Activated CD4-positive, alpha-beta T cell treated with anti-CD3 and anti-CD28 coated beads, Interleukin-2, amount 50 U/mL, for 16 hours (primary cell): ENCODE data around the gene PRMT1.
A peak's percentile ranks its signal among the peaks of the same experiment; 100 is the strongest.
"Not testable (repeated sequence)": the region's sequence is repeated elsewhere in the genome, so short reads cannot be mapped to it uniquely, and the experiment has no call there.

Source experiments
- DNase-seq: peaks from one replicate; pipeline ENCODE4 v3.0.0-alpha.2; 2020

Gene PRMT1

DNA sequence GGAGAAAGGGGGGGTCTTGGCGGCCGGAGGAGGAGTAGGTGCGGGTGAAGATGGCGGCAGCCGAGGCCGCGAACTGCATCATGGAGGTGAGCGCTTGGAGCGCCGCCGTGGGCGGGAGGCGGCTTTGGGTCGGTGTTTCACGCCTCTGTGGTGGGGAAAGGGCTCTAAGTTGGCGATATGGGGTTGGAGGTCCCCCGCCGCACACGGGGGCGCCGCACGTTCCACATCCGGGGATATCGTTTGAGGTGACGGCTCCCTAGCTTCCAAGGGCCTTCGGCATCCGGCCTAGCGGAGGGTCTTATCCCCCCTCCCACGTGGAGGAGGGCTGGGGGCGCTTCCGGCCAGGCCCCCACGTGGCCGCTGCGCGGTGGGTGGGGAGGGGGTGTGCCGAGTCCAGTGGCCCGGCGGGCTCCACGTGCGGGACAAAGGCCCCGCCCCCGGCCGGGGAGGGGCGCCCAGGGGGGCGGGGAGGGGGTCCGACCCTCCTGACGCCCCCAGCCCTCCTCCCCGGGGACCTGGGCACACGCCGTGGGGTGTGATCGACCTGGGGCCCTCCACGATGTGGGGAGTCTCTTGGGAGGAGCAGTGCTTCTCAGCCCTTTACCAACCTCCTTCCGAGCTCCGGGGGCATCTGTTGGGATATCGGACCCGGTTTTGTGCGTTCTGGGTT is at the start of gene PRMT1:
PRMT1 (plus strand) TSS at position 41 of the 670 bp plus-strand sequence; CDS start at position 51, 10 bp downstream.
- peak; percentile 50 for DNase-seq

DNA sequence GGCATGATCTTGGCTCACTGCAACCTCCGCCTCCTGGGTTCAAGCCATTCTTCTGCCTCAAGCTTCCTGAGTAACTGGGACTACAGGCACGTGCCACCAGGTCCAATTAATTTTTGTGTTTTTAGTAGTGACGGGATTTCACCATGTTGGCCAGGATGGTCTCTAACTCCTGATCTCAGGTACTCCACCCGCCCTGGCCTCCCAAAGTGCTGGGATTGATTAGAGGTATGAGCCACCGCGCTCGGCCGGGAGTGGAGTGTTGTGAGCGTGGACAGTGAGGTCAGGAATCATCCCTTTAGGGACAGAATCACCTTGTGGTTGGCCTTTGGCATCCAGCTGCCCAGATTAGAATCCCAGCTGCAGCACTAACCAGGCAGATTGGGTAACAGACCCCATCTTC is 47.4 kb upstream of the PRMT1 start:
- no peak for DNase-seq

GRCh38 chr19:49631014-49631588 is 46.0 kb upstream of the PRMT1 start:
- DNase-seq: no peak

DNA sequence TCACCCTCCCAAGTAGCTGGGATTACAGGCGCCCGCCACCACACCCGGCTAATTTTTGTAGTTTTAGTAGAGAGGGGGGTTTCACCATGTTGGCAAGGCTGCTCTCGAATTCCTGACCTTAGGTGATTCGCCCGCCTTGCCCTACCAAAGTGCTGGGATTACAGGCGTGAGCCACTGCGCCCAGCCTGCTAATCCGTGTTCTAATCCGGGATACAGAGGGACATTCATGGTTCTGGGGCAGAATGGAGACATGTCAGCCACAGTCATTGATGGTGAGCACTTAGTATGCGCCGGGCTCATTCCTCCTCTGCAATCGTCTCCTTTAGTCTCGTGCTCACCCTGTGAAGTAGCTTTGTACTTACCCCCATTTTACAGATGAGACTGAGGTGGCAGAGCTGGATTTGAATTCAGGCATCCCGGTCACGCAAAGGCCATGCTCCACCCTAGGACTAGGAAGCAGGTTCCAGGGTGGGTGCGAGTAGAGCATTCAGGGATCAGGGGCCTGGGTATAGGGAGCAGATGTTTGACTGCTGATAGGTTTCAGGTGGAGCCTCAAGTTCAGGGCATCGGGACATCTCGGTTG is 45.4 kb upstream of the PRMT1 start:
- DNase-seq: no peak

DNA sequence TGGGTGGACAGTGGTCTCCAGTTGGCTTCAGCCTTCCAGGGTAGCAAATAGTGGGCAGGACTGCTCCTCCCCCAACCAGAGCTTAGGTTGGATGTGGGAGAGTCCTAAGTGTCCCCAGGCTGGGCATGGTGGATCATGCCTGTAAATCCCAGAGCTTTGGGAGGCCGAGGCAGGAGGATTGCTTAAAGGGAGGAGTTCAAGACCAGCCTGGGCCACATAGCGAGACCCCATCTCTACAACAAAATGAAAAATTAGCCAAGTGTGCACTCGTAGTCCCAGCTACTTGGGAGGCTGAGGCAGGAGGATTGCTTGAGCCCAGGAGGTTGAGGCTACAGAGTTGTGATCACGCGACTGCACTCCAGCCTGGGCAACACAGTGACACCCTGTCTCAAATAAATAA is 44.5 kb upstream of the PRMT1 start:
- no peak for DNase-seq

- not testable (repeated sequence) for DNase-seq
These were observed 43.8 kb upstream of the PRMT1 start for GRCh38 chr19:49633273-49633672.

DNA sequence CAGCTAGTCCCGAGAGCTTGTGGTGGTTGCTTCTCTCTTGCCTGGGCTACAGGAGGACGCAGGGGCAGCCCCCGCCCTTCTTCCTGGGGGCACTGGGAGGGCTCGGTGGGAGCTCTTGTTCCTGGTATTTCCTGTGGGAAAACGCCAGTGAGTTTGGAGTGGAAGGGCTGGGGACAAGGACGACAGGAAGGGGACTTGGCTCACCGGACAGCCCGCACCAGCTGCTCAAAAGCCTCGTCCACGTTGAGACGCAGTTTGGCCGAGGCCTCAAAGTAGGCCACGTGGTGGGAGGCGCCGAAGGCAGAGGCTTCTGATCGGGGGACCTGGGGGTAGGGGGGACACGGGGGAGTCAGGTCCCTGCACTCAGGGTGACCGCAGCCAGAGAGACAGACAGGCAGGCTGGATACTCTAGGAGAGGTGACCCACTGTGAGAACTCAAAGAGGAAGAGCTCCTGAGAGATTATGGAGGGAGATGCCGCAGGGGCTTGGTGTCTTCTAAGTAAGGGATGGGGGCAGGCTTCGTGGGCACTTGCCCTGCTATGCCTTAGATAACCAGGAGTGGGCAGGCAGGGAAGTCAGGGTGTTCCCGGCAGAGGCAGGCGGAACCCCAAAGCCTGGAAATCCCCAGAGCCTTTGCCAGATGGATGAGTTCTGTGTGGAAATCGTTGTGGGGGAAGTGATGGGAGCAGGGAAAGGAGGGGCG is 41.4 kb upstream of the PRMT1 start:
- no peak for DNase-seq

DNA sequence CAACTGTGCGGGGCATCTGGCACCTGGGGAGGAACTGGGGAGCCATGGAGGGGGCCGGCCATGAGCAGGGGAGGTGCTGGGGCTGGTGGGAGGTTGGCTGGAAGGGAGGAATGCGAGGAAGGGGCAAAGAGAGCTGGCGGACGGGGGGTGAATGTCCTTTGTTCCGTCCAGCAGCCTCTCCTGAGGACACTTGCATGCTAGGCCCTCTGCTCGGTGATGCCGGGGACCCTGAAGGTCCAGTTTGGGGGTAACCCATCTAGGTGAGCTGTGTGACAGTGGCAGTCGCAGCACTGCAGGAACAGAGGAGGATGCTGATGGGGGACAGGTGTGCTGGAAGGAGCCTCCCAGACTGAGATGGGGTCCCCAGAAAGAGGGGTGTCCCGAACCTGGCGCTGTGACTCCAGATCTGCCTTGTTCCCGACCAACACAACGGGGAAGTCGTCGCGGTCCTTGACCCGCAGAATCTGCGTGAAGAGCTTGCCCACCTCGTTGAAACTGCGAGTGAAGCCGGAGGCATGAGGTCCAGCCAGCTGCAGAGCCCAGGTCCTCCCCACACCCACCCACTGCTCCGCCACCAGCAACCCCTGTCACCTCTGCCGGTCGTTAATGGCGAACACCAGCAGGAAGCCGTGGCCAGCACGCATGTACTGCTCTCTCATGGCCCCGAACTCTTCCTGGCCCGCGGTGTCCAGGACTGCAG is 40.7 kb upstream of the PRMT1 start:
- no peak for DNase-seq

- DNase-seq: no peak
These were observed 39.0 kb upstream of the PRMT1 start for GRCh38 chr19:49637821-49638738.

DNA sequence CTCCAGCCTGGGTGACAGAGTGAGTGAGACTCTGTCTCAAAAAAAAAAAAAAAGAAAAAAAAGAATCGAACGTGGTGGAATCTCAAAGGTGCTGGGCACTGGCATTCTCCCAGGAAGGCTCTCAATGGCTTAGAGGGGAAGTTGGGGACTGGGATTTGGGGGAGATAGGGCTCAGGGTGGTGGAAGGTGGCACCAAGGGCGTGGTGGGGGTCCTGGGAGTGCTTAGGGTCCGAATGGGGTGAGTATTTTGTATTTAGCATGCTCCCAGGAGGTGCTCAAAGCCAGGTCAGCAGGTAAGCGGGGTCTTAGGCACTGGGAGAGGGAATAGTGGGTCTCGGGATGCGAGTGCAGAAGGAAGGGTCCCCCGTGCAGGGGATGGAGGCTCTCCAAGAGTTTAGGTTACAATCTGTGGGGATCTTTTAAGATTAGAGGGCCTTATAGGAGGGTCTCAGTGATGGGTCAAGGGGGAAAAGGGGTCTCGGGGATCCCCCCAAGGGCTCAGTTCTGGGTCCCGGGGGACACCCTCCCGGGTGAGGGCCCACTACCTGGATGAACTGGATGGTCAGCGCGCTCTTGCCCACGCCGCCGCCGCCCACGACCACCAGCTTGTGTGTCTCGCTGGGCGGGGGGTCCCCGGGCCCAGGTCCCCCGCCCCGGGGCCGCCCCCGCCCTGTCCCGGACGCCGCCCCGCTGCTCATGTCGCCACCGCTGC is 37.5 kb upstream of the PRMT1 start:
- no peak for DNase-seq

DNA sequence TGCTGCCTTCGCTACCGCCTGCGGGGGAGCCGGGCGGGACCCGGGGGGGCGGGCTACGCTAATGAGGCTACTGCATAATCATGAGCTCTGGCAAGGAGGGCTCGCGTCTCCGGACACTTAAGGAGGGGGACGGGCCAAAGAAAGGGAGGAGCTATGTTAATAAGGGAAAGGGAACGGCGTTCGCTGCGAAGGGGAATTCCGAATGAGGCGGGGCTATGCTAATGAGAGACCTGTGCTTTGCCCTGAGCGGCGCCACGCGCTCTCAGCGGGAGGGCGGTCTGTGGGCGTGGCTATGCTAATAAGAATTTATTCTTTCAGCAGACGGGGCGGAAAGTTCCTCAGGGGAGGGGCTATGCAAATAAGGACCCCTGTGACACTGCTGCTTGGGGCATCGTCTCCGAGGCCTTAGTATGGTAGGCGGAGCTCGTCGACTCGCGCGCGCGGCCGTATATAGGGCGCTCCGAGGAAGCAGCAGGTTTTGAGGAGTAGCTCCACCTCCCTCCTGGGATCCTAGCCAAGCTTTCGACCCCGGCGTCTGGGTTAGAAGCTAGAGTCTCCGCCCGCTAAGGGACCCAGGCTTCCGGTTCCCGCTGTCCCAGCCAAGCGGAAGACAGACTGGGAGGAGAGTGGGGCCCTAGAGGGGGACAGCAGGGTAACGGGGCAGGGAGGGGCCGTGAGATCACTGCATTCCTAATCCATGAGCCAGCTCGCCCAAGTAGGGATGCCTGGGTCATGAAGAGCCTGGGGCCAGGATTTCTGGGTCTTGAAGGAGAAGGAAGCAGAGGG is 36.8 kb upstream of the PRMT1 start, which contains the start of gene RRAS:
RRAS (minus strand) TSS at position 31 of the 786 bp plus-strand sequence. CDS start 45 bp downstream, outside the sequence.
- DNase-seq: peak; percentile 100

GRCh38 chr19:49641688-49642491 is 35.2 kb upstream of the PRMT1 start, which contains the start of gene SCAF1:
SCAF1 (plus strand) TSS chr19:49642209; CDS start chr19:49645027, 2,818 bp downstream.
- peak; percentile 100 for DNase-seq

DNA sequence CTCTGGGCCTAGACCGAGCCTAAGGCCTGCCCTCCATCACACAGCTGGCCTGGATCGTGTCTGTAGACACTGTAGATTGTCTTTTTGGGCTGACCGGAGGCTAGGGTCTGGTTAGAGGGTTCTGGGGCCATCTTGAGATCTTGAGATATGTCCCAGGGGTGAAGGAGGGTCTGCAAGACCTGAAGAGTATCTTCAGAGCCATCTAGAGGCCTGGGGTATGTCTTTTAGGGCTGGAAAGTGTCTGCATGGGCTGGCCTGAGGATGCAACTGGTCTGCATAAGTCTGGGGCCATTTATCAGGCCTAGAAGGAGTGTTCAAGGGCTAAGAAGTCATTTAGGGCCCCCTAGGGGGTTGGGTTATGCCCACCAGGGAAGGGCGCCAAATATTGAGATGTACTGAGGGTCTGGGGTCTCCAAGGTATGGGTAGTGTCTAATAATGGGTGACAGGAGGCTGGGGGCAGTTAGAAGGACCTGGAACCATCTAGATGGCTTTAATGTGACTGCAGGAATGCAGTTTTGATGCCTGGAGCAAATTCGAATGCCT is 34.5 kb upstream of the PRMT1 start:
- DNase-seq: peak; percentile 14

- peak; percentile 83 for DNase-seq
These were observed 33.6 kb upstream of the PRMT1 start for GRCh38 chr19:49643466-49643865.

- DNase-seq: no peak
These were observed 31.5 kb upstream of the PRMT1 start for GRCh38 chr19:49645592-49645991.

DNA sequence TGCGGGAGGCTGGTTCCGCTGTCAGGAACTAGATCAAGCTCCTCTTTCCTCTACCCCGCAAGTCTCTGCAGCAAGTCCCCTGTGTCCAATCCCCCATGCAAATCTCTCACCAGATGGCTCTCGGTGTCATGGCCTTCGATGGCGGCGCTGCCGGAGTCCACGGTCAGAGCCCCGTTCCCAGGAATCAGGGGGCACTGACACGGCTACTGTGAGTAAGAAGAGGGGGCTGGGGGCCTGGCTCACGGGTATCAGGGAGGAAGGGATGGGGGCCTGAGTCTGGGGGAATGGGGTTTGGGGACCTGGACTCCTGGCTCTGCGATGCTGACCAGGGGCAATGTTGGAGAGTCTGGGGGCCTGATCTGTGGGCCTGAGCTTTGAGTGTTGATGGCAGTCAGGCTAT is 31.1 kb upstream of the PRMT1 start:
- DNase-seq: no peak

GRCh38 chr19:49646586-49646985 is 30.5 kb upstream of the PRMT1 start:
- DNase-seq: no peak

DNA sequence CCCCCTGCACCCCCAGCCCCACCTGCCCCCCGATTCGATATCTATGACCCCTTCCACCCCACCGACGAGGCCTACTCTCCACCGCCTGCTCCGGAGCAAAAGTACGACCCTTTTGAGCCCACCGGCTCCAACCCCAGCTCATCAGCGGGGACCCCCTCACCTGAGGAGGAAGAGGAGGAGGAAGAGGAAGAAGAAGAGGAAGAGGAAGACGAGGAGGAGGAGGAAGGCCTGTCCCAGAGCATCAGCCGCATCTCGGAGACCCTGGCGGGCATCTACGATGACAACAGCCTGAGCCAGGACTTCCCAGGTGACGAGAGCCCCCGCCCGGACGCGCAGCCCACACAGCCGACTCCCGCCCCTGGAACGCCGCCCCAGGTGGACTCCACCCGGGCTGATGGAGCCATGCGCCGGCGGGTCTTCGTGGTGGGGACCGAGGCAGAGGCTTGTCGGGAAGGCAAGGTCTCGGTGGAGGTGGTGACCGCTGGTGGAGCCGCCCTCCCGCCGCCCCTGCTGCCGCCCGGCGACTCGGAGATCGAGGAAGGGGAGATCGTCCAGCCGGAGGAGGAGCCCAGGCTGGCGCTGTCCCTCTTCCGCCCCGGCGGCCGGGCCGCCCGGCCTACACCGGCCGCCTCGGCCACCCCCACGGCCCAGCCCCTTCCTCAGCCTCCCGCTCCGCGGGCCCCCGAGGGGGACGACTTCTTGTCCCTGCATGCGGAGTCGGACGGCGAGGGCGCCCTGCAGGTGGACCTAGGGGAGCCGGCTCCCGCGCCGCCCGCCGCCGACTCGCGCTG is 25.8 kb upstream of the PRMT1 start:
- DNase-seq: no peak
